SK-N-SH treated with all-trans-retinoic acid at 6 μM for 48 hours (cell line): ENCODE results near the gene ADGRG4.

Experiments used
- ATAC-seq: fragments of 200-7000 bp; cut with Tn5 transposase; 3 replicates; pipeline ENCODE4 v1.9.1; 2020; ENCODE audit warnings: mild to moderate bottlenecking, moderate library complexity
- ARNTL ChIP-seq: fragments of 450-650 bp; formaldehyde crosslinking; IDR thresholded peaks from 2 replicates; pipeline ENCODE4 v1.5.0; 2020; ENCODE audit warnings: low read depth, mild to moderate bottlenecking, moderate library complexity, borderline replicate concordance
- BACH2 ChIP-seq: fragments of 250-450 bp; sonication (Bioruptor Pico); IDR thresholded peaks from 2 replicates; pipeline ENCODE4 v1.9.0; 2021; ENCODE audit warnings: mild to moderate bottlenecking, borderline replicate concordance
- CSDC2 ChIP-seq: fragments of 250-450 bp; sonication (Bioruptor Pico); IDR thresholded peaks from 2 replicates; pipeline ENCODE4 v1.5.0; 2020; ENCODE audit warnings: mild to moderate bottlenecking, moderate library complexity
- ESRRG ChIP-seq: fragments of 250-450 bp; sonication (Bioruptor Pico); IDR thresholded peaks from 2 replicates; pipeline ENCODE4 v1.6.1; 2021; ENCODE audit warnings: mild to moderate bottlenecking
- GLIS3 ChIP-seq: fragments of 250-450 bp; sonication (Bioruptor Pico); IDR thresholded peaks from 2 replicates; pipeline ENCODE4 v1.5.0; 2020; ENCODE audit warnings: mild to moderate bottlenecking, moderate library complexity
- ISL1 ChIP-seq: fragments of 250-450 bp; sonication (Bioruptor Pico); IDR thresholded peaks from 2 replicates; pipeline ENCODE4 v2.1.2; 2022; ENCODE audit warnings: mild to moderate bottlenecking, moderate library complexity
- OSR1 ChIP-seq: fragments of 250-450 bp; sonication (Bioruptor Pico); IDR thresholded peaks from 2 replicates; pipeline ENCODE4 v1.8.0; 2022; ENCODE audit warnings: moderate library complexity, mild to moderate bottlenecking, inconsistent platforms
- POU6F1 ChIP-seq: fragments of 250-450 bp; sonication (Bioruptor Pico); IDR thresholded peaks from 2 replicates; pipeline ENCODE4 v1.8.0; 2021; ENCODE audit warnings: low read depth, mild to moderate bottlenecking, moderate library complexity, borderline replicate concordance
- PPARA ChIP-seq: fragments of 250-450 bp; sonication (Bioruptor Pico); IDR thresholded peaks from 2 replicates; pipeline ENCODE4 v1.5.0; 2020; ENCODE audit warnings: mild to moderate bottlenecking, borderline replicate concordance
- RARB ChIP-seq: fragments of 250-450 bp; sonication (Bioruptor Pico); IDR thresholded peaks from 2 replicates; pipeline ENCODE4 v1.8.0; 2021; ENCODE audit warnings: mild to moderate bottlenecking, moderate library complexity
- SNAI2 ChIP-seq: fragments of 250-450 bp; sonication (Bioruptor Pico); IDR thresholded peaks from 2 replicates; pipeline ENCODE4 v1.5.0; 2020; ENCODE audit warnings: mild to moderate bottlenecking, moderate library complexity
- TCF4 ChIP-seq: fragments of 250-450 bp; sonication (Bioruptor Pico); IDR thresholded peaks from 2 replicates; pipeline ENCODE4 v1.8.0; 2021; ENCODE audit warnings: mild to moderate bottlenecking, moderate library complexity, borderline replicate concordance
- TOX ChIP-seq: fragments of 250-450 bp; sonication (Bioruptor Pico); IDR thresholded peaks from 2 replicates; pipeline ENCODE4 v1.8.0; 2021; ENCODE audit warnings: mild to moderate bottlenecking, moderate library complexity, borderline replicate concordance
- TSHZ2 ChIP-seq: fragments of 250-450 bp; sonication (Bioruptor Pico); IDR thresholded peaks from 2 replicates; pipeline ENCODE4 v1.5.0; 2020; ENCODE audit warnings: mild to moderate bottlenecking, moderate library complexity
- ZC3H10 ChIP-seq: fragments of 250-450 bp; sonication (Bioruptor Pico); IDR thresholded peaks from 2 replicates; pipeline ENCODE4 v1.5.1; 2021; ENCODE audit warnings: mild to moderate bottlenecking, moderate library complexity
- ZFP3 ChIP-seq: fragments of 250-450 bp; sonication (Bioruptor Pico); IDR thresholded peaks from 2 replicates; pipeline ENCODE4 v1.5.0; 2020; ENCODE audit warnings: mild to moderate bottlenecking, moderate library complexity
- ZFP30 ChIP-seq: fragments of 450-650 bp; formaldehyde crosslinking; IDR thresholded peaks from 2 replicates; pipeline ENCODE4 v1.5.0; 2022; ENCODE audit warnings: mild to moderate bottlenecking, moderate library complexity
- ZNF565 ChIP-seq: fragments of 450-650 bp; formaldehyde crosslinking; conservative IDR thresholded peaks from 2 replicates; pipeline ENCODE4 v1.5.0; 2020; ENCODE audit warnings: low read depth, mild to moderate bottlenecking, moderate library complexity
- ZNF70 ChIP-seq: fragments of 450-650 bp; formaldehyde crosslinking; IDR thresholded peaks from 2 replicates; pipeline ENCODE4 v1.5.0; 2020; ENCODE audit warnings: mild to moderate bottlenecking, moderate library complexity
- ZNF8 ChIP-seq: fragments of 450-650 bp; formaldehyde crosslinking; IDR thresholded peaks from 2 replicates; pipeline ENCODE4 v1.5.0; 2020; ENCODE audit warnings: mild to moderate bottlenecking, moderate library complexity
- TF ChIP-seq, protein P1 (sequence below): fragments of 250-450 bp; sonication (Bioruptor Pico); IDR thresholded peaks from 2 replicates; pipeline ENCODE4 v1.5.1; 2020; ENCODE audit warnings: low read depth, mild to moderate bottlenecking, moderate library complexity
- TF ChIP-seq, protein P2 (sequence below): fragments of 250-450 bp; sonication (Bioruptor Pico); IDR thresholded peaks from 2 replicates; pipeline ENCODE4 v1.5.1; 2021; ENCODE audit warnings: mild to moderate bottlenecking, moderate library complexity

Gene ADGRG4

DNA sequence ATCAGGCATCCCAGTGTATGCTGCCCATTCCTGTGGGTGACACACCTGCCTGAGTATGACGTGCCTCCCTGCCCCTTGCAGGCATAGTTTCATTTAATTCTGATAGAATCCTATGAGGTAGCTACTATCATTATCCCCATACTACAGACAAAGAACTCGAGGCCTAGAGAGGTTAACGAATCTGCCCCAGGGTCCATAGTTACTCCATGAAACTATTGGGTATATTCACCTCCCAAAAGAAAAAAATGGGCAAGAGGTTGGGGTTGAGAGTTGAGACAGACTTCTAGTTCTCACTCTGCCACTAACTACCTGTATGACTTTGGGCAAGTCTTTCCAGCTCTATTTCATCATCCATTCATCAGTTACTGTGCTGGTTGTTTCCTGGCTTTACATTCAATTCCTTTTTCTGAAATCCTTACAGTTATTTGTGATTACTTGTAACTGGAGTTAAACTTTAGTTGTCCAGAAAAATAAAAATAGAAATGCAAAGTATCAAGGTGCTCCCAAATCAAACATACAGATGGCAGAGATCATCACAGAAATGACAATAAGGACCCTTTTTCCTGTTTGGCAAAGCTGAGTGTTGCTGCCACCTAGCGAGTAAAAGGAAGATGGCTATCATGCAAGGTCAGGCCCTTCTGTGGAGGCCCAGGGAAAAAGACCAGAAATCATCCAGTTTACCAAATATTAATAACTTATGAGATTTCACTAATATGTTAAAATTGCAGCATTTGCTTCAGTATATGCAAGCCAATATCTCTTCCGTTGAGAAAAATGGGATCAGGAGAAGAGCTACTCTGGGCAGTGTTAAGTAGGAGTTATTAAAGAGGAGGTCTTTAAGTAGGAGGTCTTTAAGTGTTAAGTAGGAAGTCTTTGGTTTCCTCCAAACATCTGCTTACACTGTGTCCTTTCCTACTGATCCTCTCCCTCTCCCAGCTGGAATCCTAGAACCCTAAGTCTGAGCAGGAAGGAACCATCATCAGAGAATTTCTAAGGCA, 32.4 kb upstream of the ADGRG4 start:
- TF ChIP-seq TCF4 (CRISPR knock-in tag): no peak
- no peak for TF ChIP-seq CSDC2 (CRISPR knock-in tag)
- TF ChIP-seq ZFP3 (CRISPR knock-in tag): no peak
- TF ChIP-seq ISL1 (CRISPR knock-in tag): no peak
- TF ChIP-seq SNAI2: no peak
- TF ChIP-seq POU6F1 (CRISPR knock-in tag): no peak
- no peak for TF ChIP-seq TOX (CRISPR knock-in tag)
- TF ChIP-seq GLIS3 (CRISPR knock-in tag): no peak
- no peak for TF ChIP-seq PPARA (CRISPR knock-in tag)
- TF ChIP-seq TSHZ2 (CRISPR knock-in tag): no peak
- no peak for TF ChIP-seq ZFP30
- TF ChIP-seq OSR1 (CRISPR knock-in tag): no peak
- TF ChIP-seq ZNF8 (CRISPR knock-in tag): no peak
- peak; percentile 90 for ATAC-seq

- ATAC-seq: no peak
- no peak for TF ChIP-seq ESRRG
- no peak for TF ChIP-seq ZC3H10 (CRISPR knock-in tag)
- no peak for TF ChIP-seq ARNTL (CRISPR knock-in tag)
- TF ChIP-seq RARB (CRISPR knock-in tag): no peak
- no peak for TF ChIP-seq ZNF565 (CRISPR knock-in tag)
- TF ChIP-seq, protein P1, sequence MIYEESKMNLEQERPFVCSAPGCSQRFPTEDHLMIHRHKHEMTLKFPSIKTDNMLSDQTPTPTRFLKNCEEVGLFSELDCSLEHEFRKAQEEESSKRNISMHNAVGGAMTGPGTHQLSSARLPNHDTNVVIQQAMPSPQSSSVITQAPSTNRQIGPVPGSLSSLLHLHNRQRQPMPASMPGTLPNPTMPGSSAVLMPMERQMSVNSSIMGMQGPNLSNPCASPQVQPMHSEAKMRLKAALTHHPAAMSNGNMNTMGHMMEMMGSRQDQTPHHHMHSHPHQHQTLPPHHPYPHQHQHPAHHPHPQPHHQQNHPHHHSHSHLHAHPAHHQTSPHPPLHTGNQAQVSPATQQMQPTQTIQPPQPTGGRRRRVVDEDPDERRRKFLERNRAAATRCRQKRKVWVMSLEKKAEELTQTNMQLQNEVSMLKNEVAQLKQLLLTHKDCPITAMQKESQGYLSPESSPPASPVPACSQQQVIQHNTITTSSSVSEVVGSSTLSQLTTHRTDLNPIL: no peak
- TF ChIP-seq ISL1 (CRISPR knock-in tag): no peak
- no peak for TF ChIP-seq BACH2
- no peak for TF ChIP-seq ZNF8 (CRISPR knock-in tag)
- TF ChIP-seq ZNF70 (CRISPR knock-in tag): no peak
- no peak for TF ChIP-seq CSDC2 (CRISPR knock-in tag)
- TF ChIP-seq ZFP3 (CRISPR knock-in tag): no peak
- no peak for TF ChIP-seq POU6F1 (CRISPR knock-in tag)
- TF ChIP-seq, protein P2, sequence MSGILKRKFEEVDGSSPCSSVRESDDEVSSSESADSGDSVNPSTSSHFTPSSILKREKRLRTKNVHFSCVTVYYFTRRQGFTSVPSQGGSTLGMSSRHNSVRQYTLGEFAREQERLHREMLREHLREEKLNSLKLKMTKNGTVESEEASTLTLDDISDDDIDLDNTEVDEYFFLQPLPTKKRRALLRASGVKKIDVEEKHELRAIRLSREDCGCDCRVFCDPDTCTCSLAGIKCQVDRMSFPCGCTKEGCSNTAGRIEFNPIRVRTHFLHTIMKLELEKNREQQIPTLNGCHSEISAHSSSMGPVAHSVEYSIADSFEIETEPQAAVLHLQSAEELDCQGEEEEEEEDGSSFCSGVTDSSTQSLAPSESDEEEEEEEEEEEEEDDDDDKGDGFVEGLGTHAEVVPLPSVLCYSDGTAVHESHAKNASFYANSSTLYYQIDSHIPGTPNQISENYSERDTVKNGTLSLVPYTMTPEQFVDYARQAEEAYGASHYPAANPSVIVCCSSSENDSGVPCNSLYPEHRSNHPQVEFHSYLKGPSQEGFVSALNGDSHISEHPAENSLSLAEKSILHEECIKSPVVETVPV (CRISPR knock-in tag): no peak
- no peak for TF ChIP-seq TSHZ2 (CRISPR knock-in tag)
- TF ChIP-seq GLIS3 (CRISPR knock-in tag): no peak
- TF ChIP-seq TCF4 (CRISPR knock-in tag): no peak
These were observed 30.8 kb upstream of the ADGRG4 start for GRCh38 chrX:136269921-136270320.
